Neural crest cell (in vitro differentiated cells): ENCODE data around the gene WDR90. TPM values are rescaled to one million over a fixed set of nuclear protein-coding genes. Genes with fewer than 3 reads are reported as not detected.

Experiments used
- DNase-seq: peaks from one replicate; pipeline ENCODE4 v3.0.0; 2021; ENCODE audit warnings: low read depth, mixed read lengths, low spot score
- H3K27ac Mint-ChIP-seq: one replicate; pipeline ENCODE4 v1.8.0; 2021; ENCODE audit warnings: mild to moderate bottlenecking, mixed read lengths; ENCODE audit not compliant: unreplicated experiment
- H3K27me3 Mint-ChIP-seq: 2 replicates; pipeline ENCODE4 v1.8.0; 2021; ENCODE audit warnings: low read depth, mild to moderate bottlenecking, mixed read lengths
- H3K36me3 Mint-ChIP-seq: 2 replicates; pipeline ENCODE4 v1.8.0; 2021; ENCODE audit warnings: low read depth, mild to moderate bottlenecking, mixed read lengths
- H3K4me1 Mint-ChIP-seq: 2 replicates; pipeline ENCODE4 v1.8.0; 2021; ENCODE audit warnings: mixed read lengths
- H3K4me3 Mint-ChIP-seq: one replicate; pipeline ENCODE4 v1.8.0; 2021; ENCODE audit warnings: mild to moderate bottlenecking, mixed read lengths
- H3K9me3 Mint-ChIP-seq: 2 replicates; pipeline ENCODE4 v1.8.0; 2021; ENCODE audit warnings: mixed read lengths
- total RNA-seq: library from RNA; stranded (reverse); gene quantifications from 2 replicates; pipeline ENCODE4 v1.2.1, GENCODE V29; 2021
- TF ChIP-seq, protein P1 (sequence below): fragments of 200-600 bp; sonication (generic); conservative IDR thresholded peaks from 2 replicates; pipeline ENCODE4 v1.5.0; 2021; ENCODE audit warnings: antibody characterized with exemption, mild to moderate bottlenecking

WDR90 gene
- total RNA-seq, 1 donor from 2014 or later = 97.0 TPM

DNA sequence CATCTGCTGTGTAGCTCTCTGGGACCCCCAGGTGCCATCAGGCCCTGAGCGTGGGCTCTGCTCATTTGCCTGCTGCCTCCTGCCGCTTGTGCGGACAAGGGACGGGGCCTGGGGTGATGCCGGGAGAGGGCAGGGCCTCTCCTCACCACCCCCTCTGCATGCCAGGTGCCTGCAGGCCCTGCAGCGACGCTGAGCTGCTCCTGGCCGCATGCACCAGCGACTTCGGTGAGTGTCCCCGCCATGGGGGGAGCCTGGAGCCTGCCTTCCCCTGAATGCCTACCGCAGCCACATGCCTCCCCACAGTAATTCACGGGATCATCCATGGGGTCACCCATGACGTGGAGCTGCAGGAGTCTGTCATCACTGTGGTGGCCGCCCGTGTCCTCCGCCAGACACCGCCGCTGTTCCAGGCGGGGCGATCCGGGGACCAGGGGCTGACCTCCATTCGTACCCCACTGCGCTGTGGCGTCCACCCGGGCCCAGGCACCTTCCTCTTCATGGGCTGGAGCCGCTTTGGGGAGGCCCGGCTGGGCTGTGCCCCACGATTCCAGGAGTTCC lies 67.7 kb downstream of the WDR90 start:
- Mint-ChIP-seq H3K9me3 (no peaks in the 10 kb centered on the region), H3K36me3 (no peaks in the 10 kb centered on the region), H3K27ac (no peak overlapping the region), H3K4me3 (peak overlapping the region; percentile 95), H3K27me3 (peaks cover 17% of the 10 kb centered on the region), H3K4me1 (peaks cover 32% of the 10 kb centered on the region)
- TF ChIP-seq, protein P1, sequence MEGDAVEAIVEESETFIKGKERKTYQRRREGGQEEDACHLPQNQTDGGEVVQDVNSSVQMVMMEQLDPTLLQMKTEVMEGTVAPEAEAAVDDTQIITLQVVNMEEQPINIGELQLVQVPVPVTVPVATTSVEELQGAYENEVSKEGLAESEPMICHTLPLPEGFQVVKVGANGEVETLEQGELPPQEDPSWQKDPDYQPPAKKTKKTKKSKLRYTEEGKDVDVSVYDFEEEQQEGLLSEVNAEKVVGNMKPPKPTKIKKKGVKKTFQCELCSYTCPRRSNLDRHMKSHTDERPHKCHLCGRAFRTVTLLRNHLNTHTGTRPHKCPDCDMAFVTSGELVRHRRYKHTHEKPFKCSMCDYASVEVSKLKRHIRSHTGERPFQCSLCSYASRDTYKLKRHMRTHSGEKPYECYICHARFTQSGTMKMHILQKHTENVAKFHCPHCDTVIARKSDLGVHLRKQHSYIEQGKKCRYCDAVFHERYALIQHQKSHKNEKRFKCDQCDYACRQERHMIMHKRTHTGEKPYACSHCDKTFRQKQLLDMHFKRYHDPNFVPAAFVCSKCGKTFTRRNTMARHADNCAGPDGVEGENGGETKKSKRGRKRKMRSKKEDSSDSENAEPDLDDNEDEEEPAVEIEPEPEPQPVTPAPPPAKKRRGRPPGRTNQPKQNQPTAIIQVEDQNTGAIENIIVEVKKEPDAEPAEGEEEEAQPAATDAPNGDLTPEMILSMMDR = no peak
- DNase-seq = no peak

Other genes with a start within 250 kb of the WDR90 start
- gene DECR2, start 247.5 kb upstream of the WDR90 start, total RNA-seq = 22.4 and 25.7 TPM in 2 replicates
- 70.5 and 72.2 TPM in 2 replicates for gene RAB11FIP3, start 223.7 kb upstream of the WDR90 start, total RNA-seq
- 56.9 and 60.3 TPM in 2 replicates for gene CAPN15, start 121.7 kb upstream of the WDR90 start, total RNA-seq
- gene PRR35, start 89.0 kb upstream of the WDR90 start, total RNA-seq = not detected in 2 replicates
- gene NHLRC4, start 82.4 kb upstream of the WDR90 start, total RNA-seq = 0.84 and 0.86 TPM in 2 replicates
- gene PIGQ, start 79.4 kb upstream of the WDR90 start, total RNA-seq = 84.9 and 91.7 TPM in 2 replicates
- gene RAB40C, start 59.3 kb upstream of the WDR90 start, total RNA-seq = 30.9 and 31.6 TPM in 2 replicates
- 8.1 and 8.5 TPM in 2 replicates for gene WFIKKN1, start 18.4 kb upstream of the WDR90 start, total RNA-seq
- gene METTL26, start 13.1 kb upstream of the WDR90 start, total RNA-seq = 73.4 and 75.3 TPM in 2 replicates
- gene MCRIP2, start 7.5 kb upstream of the WDR90 start, total RNA-seq = 16.2 and 17.6 TPM in 2 replicates
- gene RHOT2, start 18.8 kb downstream of the WDR90 start, total RNA-seq = 171 and 189 TPM in 2 replicates
- gene RHBDL1, start 26.3 kb downstream of the WDR90 start, total RNA-seq = 3.0 and 3.1 TPM in 2 replicates
- gene STUB1, start 31.0 kb downstream of the WDR90 start, total RNA-seq = 81.5 and 99.3 TPM in 2 replicates
- gene JMJD8, start 35.0 kb downstream of the WDR90 start, total RNA-seq = 60.8 and 64.5 TPM in 2 replicates
- gene WDR24, start 41.0 kb downstream of the WDR90 start, total RNA-seq = 16.6 and 20.7 TPM in 2 replicates
- gene FBXL16, start 56.4 kb downstream of the WDR90 start, total RNA-seq = 2.5 and 3.0 TPM in 2 replicates
- 210 and 224 TPM in 2 replicates for gene METRN, start 65.8 kb downstream of the WDR90 start, total RNA-seq
- 51.1 and 52.7 TPM in 2 replicates for gene ANTKMT, start 71.8 kb downstream of the WDR90 start, total RNA-seq
- 7.0 and 7.2 TPM in 2 replicates for gene CCDC78, start 77.1 kb downstream of the WDR90 start, total RNA-seq
- gene HAGHL, start 77.7 kb downstream of the WDR90 start, total RNA-seq = 15.0 and 15.4 TPM in 2 replicates
- 42.1 and 45.9 TPM in 2 replicates for gene CIAO3, start 91.6 kb downstream of the WDR90 start, total RNA-seq
- not detected in 2 replicates for gene MSLN, start 111.4 kb downstream of the WDR90 start, total RNA-seq
- 36.1 and 36.8 TPM in 2 replicates for gene RPUSD1, start 139.0 kb downstream of the WDR90 start, total RNA-seq
- 156 and 169 TPM in 2 replicates for gene CHTF18, start 139.3 kb downstream of the WDR90 start, total RNA-seq
- gene GNG13, start 151.4 kb downstream of the WDR90 start, total RNA-seq = not detected in 2 replicates